ENCODE data around the gene BAHCC1.

The BAHCC1 gene

DNA sequence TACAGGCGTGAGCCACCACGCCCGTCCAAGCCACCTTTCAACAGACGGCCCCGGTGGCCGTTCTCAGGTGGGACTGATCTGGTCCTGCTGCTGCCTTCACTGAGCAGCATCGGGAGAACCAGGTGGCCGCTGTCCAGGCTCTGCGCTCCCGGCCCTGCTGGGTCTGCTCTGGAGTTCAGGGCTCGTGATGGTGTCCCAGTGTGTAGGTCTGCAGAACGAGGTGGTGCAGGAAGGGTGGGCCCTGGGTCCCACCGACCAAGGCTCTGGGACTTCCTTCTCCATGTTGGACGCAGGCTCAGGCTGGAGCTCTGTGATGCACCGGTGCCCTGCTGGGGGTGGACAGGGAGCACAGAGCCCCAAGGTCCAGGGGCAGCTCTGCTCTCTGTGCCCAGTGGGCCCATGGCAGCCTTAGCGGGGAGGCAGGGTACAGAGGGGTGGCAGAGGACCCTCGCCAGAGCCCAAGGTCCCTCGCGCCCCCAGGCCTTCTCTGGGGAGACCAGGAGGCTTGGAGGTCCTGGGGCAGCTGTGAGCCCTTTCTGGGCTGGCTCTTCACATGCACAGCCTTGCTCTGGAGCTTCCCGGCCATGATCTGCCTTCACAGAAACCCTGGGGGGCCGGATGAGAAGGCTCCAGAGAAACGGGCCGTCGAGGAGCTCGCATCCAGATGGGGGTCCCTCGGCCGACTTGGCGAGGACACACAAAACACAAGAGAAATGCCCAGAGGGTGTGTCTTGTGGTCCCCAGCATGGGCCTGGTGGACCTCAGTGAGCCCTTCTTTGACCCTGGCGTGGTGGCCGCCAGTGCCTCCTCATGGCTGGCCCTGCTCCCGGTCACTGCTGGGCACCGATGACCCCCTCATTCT is 26.9 kb upstream of the BAHCC1 start:
- DNase-seq = no peak

DNA sequence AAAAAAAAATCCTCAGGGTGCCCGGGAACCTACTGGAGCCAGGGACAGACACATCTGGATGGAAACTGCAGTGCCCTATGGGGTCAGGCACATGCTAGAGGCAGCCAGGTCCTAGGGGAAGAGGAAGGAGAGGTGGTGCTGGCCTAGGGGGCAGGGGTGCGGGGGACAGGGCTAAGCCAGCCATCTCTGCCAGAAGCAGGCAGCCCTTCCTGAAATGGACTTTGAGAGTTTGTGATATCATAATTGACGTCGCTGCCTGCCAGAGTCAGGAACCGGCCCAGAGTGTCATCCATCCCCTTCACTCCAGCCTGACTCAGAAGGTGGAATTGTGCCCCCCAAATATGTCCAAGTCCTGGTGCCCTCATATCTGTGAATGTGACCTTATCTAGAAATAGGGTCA is 25.0 kb upstream of the BAHCC1 start:
- DNase-seq = no peak

DNA sequence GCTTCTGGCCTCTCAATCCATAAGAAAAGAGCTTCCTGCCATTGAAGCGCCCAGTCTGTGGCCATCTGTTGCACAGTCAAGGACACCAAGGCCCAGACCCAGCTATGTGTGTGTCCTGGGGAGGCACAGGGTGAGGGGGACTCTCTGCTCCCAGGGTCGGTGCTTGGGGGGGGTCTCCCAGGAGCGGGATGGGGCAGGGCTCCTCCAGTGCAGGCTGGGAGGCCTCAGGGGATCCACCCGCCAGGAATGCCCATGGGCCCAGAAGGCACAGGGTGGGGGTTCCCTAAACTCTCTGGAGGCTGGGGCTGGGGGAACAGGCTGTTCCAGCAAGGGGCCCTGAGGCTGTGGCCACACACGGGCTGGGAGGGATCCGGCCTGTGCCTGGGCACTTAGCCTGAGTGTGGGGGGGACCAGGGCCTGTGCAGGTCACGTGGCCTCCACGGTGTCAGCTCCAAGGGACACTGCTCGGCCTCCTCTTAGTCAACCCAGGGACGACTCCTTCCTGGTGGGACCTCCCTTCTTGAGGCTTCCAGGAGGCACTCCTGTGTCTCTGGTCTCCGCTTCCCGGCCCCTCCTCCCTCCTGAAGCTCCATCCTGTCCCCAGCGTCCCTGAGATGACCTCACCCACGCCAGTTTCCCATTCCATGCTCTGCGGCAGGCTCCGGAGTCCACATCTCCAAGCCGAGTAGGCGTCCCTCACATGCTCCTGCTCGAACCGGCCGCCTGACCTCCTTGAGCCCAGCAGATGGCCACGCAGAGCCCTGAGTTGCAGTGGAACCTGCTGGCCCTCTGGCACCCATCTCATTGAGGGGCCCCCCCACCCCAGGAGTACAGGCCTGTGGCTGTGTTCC is 23.1 kb upstream of the BAHCC1 start:
- peak in 1 of 2 donors; percentile 36 for DNase-seq

DNA sequence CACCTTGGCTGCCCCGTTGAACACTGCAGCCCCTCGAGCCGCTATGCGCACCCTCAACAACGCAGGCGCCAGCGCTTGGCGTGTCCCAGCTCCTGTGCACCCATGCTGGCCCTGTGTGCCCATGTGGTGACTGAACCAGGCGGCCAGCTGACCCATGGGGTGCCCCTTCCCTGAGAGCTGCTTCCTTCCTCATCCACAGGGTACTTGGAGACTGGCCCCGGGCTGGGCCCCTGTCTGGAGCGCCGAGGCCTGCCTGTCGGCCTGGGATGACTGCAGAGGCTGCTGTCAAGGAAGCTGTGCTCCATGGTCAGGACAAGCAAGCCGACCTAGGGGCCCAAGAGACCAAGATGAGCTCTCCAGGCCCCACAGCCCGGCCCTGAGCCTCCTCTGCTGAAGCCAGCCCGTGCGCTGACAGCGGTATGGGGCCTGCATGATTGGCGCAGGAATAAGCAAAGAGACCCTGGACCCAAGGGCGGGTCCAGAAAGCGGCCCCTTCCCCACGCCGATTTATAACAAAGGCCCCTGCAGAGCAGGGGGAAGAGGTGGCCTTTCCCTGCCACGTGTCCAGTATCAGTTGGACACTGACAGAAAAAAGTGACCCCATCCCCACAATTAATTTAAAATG is 21.6 kb upstream of the BAHCC1 start:
- DNase-seq = peak in 1 of 2 donors; percentile 24

DNA sequence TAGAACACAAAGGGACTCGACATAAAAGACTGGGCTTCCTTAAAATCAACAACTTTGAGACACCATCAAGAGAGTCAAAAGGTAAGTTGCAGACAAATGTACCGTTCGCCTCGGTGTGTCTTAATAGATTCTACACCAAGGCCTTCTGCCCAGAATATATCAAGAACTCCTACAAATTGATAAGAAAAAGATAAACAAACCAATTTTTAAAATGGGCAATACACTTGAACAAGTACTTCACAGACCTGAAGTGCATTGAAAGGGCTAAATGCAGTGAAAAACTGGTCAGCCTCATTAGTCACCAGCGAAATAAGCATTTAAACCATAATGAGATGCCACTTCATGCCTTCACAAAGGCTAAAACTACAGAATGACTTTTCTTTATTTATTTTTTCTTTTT is 20.4 kb upstream of the BAHCC1 start:
- no peak for DNase-seq

DNA sequence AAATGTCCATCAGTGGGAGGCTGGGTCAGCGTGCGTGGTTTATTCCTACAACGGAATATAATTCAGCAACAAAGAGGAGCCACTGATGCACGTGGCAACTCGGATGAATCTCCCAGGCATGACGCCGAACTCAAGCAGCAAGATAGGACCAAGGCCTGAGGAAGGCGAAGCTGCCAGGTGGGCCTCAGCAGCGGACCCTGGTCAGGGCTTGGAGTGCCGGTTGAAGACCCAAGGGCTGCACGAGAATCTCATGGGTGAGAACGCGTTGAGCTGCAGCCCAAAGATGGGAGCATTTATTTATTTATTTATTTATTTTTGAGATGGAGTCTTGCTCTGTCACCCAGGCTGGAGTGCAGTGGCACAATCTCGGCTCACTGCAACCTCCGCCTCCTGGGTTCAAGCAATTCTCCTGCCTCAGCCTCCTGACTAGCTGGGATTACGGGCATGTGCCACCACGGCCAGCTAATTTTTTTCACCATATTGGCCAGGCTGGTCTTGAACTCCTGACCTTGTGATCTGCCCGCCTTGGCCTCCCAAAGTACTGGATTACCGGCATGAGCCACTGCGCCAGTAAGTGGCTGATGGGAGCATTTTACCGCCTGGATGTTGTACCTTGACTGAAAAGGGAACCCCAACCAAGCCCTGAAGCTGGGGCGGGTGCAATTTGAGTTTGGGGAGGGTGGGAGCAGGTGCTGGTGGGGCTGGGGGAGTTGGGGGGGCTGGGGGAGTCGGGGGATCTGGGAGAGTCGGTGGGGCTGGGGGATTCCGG is 18.1 kb upstream of the BAHCC1 start:
- DNase-seq = no peak

DNA sequence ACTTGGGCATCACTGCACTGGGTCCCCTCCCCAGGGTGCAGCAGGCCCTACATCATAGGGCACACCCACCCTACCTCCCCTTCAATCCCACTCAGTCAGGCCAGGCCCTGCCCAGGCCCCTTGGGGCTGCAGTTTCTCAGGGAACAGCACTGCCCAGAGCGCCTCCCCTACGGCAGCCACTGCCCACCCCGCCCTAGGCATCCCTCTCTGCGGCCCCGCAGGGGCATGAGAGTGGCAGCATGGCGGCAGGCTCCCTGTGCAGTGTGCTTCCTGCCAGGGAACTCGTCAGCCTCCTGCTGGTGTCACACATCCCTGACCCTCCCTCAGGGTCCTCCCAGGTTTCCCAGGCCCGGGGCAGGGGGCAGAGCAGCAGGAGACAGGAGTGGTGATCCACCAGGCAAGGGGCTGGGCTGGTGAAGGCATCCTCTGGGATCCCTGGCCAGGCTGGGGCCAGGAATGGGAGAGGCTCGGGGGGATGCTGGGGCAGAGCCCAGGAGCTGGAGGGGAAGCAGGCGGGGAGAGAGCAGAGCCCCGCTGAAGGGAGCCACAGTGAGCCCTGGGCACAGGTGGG is 16.2 kb upstream of the BAHCC1 start:
- DNase-seq = no peak

DNA sequence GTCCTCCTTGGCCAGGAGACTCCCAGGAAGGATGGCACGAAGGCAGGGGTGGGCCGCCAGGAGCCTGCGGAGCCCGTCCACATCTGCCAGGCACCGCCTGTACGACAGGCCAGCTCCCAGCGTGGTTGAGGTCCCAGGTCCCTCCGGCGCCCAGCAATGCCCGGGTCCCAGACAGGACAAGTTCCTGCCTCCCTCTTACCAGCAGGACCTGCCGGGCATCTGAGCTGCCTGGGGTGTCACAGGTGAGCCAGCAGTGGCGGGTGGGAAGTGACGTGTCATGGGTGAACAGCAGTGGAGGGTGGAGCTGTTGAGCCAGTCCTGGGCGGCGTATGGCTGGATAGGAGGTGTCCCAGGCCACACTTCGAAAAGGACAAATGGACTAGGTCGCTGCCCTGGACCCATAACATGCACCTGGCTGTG is 15.7 kb upstream of the BAHCC1 start:
- DNase-seq = no peak

DNA sequence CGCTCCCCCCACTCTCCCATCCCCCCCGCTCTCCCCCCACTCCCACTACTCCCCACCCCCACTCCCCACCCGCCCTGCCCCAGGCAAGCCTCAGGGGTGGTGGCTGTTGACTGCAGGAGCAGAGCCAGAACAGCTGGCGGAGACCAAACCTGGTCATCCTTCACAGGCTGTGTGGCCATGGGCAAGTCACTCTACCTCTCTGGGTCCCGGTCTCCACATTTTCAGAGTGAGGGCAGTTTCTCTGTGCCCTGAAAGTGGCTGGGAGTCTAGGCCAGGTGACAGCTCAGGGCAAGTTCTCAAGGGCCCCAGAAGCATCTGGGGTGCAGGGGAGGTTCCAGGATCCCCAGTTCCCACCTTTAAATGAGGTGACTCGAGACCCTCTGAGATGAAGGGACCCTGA is 15.1 kb upstream of the BAHCC1 start:
- DNase-seq = no peak

DNA sequence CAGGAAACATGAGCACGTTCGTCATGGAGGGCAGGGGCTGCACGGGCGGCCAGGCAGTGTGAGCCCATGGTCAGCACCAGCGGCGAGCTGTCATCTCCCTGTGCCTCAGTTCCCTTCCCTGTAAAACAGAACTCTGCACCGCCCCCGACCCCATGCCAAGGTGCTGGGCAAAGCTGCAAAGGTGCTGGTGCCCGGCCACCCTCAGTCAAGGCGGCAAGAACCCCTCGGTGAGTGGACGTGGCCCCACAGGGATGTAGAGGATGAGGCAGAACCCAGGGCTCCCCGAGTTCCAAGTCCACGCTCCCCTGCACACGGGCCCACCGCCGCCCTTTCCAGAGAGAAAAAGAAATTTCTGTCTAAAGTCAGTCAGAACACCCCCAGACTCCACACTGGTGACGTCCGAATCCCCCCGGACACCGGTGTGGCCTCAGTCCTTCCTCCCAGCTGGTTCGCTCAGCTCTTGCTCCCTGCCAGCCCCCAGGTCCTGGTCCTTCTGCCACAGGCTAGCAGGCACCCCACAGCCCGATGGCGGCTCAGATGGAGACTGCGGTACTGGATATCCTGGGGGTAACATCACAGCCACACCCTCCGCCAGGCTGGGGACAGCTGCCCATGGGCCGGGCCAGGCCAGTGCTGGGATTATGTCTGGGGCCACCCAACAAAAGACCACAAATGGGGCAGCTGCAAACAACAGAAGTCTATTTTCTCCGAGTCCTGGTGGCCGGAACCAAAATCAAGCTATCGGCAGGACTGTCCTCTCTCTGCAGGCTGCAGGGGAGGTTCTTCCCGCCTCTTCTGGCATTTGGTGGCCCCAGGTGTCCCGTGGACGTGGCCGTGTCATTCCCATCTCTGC is 14.4 kb upstream of the BAHCC1 start:
- no peak for DNase-seq

DNA sequence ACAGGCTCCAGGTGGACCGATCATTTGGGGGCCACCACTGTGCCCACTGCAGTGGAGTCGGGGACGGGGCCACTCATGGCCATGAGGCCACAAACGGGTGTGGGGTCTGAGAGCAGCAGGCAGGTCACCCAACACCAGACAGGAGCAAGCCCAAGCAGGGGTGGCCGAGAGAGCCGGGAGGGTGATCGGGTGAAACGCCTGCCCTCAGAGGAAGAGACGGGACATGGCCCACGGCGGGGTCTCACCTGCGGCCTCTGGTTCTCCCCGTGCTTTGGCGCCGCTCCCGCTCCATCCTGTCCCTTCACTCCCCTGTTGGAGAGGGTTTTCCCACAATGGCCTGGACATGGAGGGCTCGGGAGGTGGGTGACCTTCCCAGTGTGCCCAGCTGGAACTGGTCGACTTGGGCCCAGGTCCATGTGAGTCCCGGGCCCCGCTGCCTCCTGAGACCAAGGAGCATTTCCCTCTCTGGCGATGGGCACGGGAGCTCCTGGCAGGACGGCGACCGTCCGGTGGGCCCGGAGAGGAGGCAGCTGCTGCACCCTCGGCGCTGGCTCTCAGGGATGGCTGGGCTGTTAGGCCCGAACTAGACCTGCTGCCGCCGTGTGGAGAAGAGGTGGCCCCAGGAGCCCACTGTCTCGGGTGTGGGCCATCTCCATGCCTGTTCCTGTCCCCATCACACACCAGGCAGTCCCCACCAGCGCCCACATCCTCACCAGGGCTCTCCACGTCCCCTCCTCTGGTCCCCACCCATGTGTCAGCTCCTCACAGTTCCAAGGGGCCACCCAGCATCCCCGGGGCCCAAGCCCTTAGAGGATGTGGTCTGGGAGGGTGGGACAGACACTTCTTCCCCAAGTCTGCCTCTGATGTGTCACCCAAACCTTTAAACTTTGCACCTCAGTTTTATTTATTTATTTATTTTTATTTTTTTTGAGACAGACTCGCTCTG is 13.4 kb upstream of the BAHCC1 start:
- DNase-seq = peak in 1 of 2 donors; percentile 45

DNA sequence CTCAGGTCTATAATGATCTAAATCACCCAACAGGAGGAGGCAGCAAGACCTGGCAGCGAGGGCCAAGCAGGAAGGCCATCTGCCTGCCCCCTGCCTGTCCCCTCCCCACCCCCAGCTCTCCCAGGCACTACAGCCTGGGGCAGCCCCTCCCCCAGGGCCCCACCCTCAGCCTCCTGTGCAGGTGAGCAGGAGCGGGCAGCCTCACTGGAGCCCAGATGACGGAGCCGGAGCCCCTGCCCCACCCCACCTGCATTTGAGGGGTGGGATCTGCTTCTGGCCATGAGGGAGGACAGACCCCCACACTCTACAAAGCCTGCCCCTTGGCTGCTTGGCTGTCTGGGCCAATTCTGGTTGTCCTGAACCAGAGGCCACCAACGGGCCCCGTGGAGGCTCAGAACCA is 12.4 kb upstream of the BAHCC1 start:
- no peak for DNase-seq

DNA sequence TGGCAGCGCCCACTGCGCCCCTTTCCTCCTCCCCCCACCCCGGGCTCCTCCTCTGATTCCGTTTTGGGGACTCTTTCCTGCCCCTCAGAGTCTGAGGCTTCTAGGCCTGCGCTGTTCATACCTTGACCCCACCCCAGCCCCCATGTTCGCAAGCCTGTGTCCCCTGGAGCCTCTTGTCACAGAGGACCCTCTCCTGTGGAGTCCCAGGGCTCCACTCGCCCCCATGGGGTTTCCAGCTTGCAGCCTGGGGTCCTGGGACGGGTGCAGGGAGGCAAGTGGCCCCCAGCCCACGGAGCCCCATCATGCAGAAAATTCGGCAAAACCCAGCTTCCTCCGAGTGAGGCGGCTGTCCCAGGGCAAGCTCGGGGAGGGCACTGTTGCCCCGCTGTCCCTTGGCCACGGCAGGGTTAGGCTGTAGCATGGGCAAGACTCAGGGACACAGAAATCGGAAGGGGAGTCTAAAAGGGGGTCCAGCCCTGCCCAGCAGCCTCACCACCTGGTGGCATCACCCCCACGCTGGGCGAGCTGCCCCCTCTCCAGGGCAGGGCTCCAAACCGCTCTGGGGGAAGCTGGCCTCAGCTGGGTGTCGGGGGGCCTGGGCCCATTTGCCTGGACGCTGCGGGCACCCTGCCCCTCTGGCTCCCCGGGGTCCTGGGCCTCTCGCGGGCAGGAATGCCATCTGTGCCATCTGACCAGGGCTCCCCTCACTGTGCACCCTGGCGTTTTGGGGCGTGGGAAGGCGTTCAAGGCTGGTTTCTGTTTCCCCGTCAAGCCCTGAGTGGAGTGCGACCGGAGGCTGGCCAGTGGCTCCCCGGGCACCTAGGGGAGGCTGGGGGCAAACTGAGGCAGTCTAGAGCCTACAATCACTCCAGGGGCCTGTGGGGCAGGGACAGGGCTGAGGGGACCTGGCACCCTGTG is 11.5 kb upstream of the BAHCC1 start:
- no peak for DNase-seq

DNA sequence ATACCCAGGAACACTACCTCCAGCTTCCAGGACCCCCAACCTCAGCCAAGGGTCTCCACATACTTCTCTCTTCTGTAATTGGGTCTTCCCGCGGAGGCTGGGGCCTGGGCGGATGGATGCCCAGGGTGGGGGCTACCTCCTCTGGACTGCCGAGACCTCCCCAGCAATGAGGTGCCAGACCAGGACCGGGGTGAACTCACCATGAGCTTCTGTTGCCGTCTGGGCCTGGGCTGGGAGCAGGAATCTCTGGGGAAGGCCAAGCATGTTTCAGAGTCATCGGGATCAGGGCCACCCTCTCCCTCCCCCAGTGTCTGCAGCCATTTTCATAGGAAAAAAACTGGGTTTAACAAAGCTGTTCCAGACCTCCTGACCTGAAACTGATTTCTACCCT is 10.3 kb upstream of the BAHCC1 start:
- DNase-seq = no peak

DNA sequence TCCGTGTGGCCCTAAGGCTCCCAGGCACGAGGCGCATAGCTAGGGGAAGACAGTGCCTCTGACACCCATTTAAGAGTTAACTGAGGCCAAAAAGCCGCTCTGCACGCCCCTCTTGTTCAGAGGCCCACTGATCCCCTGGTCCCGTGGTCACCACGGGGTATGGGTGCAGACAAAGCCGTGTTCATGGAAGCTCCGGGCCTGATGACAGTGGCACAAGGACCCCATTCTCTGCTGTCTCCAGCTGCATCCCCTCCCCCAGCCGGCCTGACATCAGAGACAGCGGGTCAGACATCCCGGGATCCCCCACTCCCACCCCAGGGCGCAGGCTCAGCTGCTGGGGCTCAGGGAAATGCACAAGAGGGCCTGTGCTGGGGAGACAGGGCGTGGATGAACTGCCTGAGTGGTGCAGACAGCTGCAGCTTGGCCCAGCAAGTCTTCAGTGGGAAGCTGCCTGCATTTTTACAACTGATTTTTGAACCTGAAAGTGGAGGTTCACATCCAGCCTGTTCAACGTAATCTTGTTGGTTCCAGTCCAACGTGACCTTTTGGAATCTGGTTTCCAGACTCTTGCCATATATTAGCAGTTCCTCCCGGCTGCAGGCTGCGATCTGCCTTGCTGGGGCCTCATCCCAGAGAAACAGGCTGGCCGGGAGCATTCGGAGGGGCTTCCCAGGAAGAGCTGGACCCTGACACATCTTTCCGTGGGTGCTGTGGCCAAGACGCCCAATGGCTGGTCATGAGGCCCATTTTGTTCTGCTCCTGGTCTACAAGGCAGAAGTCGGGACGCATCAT is 9.7 kb upstream of the BAHCC1 start:
- DNase-seq = no peak

DNA sequence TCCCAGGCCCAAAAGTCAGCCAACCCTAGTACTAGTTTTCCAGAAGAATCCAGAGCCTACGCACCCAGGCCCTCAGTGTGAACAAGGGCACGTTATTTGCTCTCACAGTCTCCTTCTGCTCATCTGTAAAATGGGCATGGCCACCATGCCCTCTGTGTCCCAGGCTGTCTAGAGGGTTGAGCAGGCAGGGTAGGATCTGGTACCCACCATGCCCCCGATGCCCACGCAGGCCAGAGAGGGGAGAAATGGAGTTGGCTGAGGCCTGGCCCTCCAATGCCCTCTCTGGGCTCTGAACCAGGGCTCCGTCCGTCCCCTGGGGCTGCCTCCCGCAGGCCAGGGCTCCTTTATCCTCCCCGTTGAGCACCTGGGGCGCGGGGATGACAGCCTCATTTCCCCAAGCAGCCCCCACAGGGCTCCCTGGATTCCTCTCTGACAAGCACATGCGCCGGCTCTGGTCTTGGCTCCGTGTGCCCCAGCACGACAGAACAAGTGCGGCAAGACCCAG is 9.1 kb upstream of the BAHCC1 start:
- no peak for DNase-seq

DNA sequence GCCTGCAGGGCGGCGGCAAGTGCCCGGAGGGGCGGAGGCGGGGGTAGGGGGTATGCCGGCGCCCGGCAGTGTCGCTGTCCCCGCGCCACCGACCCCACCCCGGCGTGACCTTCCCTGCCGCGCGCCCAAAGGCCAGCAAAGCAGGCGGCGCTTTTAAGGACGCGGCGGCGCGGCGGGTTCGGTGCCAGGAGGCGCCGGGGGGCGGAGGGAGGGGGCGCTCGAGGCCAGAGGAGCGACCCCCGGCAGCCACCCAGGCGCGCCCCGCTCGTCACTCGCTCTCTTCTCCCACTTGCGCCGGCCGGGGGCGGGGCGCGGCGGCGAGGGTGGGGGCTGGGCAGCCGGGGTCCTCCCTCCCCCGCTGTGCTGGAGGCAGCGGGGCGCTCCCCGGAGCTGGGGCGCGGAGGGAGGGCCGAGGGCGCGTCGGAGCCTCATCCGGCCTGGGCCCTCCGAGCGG is 8.6 kb upstream of the BAHCC1 start:
- no peak for DNase-seq

Data from CD4-positive, alpha-beta T cell treated with Interleukin-1 beta for 1 hour (primary cell).